ENCODE measurements around the gene GALNT11.

GALNT11 gene

DNA sequence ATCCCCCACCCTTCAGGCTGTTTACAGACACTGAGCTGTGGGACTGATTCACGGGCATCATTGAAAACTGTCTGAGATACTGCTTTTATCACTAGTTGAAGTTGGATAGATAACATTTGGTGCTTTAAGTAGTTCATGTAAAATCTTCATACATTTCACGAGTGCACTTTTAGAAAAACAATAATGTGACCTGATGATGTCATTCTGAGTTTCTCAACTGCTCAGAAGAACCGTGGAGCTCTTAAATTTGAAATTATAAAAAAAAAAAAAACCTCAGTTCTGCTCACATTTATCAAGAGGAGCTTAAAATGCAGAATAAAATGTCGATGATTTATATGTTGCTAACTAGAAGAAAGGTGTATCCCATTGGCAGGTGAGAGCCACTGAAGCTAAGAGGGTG, 81.5 kb downstream of the GALNT11 start:
- FAIRE-seq: no peak

DNA sequence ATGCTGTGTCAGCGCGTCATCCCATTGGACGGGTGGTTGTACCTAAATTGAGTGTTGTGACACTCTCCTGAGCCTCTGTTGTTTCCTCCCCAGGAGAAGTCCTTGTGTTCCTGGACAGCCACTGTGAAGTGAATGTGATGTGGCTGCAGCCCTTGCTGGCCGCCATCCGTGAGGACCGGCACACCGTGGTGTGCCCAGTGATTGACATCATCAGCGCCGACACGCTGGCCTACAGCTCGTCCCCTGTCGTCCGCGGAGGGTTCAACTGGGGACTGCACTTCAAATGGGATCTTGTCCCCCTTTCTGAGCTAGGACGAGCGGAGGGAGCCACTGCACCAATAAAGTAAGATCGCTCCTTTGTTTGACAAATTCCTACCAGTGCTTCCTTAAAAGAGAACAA, 82.5 kb downstream of the GALNT11 start:
- no peak for DNase-seq (ENCODE audit: extremely low spot score, insufficient read length, low read depth)
- FAIRE-seq: no peak

More for the DNA sequence above, 81.5 kb downstream of the GALNT11 start:
- DNase-seq (ENCODE audit: extremely low spot score, insufficient read length, low read depth): no peak

DNA sequence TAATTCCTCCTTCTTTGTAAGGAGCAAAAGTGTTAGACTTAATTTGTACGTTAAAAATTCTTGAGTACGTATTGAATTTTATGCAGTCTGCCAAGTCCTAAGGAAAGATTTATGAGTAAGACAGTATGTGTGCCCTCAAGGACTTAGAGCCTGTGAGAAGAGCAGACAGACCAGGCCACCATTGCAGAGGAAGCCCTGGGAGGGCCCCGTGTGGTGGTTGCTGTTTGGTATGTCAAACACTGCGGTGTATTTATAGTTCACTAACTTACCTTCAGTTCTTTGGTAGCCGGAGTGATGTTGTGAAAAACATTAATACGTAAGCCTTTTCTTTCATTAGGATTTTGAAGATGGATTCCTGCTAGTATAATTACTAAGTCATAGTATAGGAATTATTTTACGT, 82.9 kb downstream of the GALNT11 start:
- DNase-seq (ENCODE audit: extremely low spot score, insufficient read length, low read depth): no peak
- no peak for FAIRE-seq

DNA sequence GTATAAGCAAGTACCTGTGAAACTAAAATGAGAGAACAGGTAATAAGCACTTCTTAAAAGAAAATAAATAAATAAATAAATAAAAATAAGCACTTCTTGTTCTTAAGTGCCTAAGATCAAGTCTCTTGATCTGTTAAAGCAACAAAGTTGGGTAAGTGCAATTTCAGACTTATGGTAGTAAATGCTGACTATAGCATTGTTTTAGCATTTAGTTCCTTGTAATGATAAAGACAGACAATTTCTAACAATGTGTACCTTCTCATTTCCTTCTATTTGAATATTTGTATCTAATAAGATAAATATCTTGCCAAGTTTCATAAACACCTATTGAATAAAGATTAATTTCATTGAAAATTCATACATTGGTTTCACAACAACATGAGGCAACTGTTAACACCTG, 87.4 kb downstream of the GALNT11 start:
- DNase-seq (ENCODE audit: extremely low spot score, insufficient read length, low read depth) (no peak), FAIRE-seq (no peak)

DNA sequence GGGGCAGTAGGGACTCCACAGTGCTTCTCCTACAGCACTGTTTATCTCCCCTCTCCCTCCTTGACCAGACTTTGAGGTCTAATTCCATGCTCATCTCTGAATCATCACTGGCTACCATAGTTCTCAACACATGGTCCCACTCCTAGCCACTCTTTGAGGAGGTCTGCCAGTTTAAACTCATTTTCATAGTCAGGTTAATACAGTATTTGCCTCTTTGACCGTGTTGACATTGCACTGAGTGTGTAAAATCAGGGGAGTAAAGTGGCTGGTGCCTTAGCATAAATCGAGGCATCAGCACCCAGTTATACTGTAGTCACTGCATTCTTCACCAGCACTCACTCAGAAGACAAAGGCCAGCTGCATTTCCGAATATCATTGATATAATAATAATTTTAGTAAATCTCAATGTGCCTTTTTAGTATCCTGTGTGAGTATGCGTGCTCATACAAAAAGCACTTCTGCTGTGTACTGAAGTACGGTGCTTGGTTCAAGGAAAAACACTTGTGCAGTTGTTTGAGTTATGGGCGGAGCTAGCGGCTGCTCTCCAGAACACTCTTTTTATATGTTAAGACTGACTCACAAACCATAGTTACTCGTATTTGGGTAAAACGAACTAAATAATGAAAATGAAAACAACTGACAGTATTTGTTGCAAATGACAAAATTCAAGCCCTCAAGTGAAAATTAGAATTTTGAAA, 89.7 kb downstream of the GALNT11 start:
- no peak for DNase-seq (ENCODE audit: extremely low spot score, insufficient read length, low read depth)
- FAIRE-seq: no peak

DNA sequence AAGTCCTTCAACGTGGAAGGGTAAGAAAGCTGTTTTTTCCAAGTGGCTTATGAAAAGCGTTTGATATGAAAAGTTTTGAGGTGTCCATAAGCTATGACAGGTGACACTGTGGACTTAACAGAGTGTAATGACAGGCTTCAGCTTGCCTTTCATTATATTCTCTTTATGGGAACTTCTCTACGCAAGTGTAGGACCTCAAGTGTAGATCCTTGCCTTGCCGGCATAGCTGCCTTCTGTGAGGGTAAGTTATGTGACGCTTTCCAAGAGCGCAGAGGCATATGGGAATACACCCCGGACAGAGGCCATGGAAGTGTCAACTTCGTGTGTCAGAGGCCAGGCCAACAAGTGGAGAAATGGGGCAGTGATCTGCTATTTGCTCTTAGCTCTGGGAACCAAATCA, 91.9 kb downstream of the GALNT11 start:
- DNase-seq (ENCODE audit: extremely low spot score, insufficient read length, low read depth): no peak
- FAIRE-seq: no peak

DNA sequence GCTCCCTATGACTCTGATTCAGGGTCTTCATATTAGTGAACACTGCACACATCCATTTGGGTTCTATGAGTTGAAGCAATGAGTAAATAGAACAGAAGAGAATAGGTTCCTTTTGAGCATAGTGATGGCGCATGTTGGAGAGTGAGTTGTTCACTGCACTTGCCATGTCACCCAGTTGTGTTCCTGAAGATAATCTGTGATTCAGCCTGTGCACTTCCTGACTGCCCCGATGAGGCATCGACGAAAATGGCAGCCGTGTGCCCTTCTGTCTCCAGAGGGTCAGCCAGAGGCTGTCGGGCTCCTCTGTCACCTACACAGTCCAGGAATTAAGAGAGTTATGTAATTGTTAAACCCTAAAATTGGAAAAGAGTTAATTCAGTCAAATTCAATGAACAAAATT, 94.7 kb downstream of the GALNT11 start:
- FAIRE-seq: no peak
- no peak for DNase-seq (ENCODE audit: extremely low spot score, insufficient read length, low read depth)

DNA sequence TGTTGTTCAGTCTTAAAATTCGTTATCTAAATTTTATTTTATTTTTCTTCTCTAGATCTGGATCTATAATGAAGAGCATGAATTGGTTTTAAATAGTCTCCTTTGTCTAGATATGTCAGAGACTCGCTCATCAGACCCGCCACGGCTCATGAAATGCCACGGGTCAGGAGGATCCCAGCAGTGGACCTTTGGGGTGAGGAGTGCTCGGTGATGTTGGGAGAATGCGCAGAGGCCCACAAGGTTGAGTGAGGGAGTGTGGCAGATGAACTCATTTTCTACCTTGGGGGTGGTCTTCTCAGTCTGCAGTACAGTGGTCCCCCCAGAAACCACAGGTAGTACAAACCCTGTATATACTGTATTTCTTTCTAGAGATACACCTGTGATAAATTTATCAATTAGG, 95.3 kb downstream of the GALNT11 start:
- DNase-seq (ENCODE audit: extremely low spot score, insufficient read length, low read depth) (no peak), FAIRE-seq (no peak)

DNA sequence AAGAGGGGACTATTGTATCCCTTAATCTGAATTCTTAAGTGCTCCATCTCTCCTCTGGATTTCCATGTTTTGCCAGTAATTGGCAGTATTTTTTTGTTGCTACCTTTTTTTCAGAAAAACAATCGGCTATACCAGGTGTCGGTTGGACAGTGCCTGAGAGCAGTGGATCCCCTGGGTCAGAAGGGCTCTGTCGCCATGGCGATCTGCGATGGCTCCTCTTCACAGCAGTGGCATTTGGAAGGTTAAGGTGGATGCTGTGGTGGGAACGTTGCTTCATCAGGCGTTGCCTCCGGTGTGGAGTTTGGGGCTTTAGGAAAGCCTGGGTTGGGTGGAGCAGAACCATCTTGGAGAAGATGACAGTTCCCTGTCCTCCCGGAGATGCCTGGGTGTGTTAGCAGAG, 96.0 kb downstream of the GALNT11 start:
- FAIRE-seq (no peak), DNase-seq (ENCODE audit: extremely low spot score, insufficient read length, low read depth) (no peak)

DNA sequence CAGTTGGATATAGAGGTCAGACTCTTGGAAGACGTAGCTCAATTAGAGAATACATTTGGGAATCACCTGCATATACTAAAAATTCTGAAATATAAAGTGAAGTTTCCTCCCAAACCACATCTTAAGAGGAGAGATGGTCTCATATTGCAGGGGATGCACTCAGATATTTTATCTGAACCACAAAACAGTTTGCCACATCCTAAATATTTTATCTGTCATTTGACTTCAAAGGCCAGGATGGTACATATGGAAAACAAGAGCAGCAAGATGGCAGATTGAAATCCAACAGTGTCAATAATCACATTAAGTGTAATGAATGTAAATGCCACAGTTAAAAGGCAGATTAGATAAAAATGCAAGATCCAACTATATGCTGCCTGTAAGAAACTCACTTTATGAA, 97.1 kb downstream of the GALNT11 start:
- FAIRE-seq: no peak

DNA sequence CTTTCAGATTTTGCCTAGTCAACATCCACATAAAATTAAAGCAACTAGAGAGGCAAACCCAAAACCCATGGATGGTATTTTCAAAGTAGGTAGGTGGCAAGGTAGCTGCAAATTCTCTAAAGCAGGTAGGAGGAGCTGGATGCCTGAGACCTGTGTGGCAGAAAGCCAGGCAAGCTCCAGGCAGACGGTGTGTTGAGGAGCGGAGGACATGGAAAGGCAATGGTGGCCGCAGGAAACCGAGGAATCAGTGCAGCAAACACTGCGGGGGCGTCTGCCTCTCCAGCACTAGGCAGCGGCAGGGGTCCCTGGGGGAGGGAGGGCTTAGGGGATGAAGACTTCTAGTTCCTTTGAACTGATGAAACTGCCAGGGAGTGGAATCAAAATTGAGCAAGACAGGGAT, 101.3 kb downstream of the GALNT11 start:
- FAIRE-seq: no peak
- DNase-seq (ENCODE audit: extremely low spot score, insufficient read length, low read depth): no peak

More for the DNA sequence above, 97.1 kb downstream of the GALNT11 start:
- DNase-seq (ENCODE audit: extremely low spot score, insufficient read length, low read depth): no peak

DNA sequence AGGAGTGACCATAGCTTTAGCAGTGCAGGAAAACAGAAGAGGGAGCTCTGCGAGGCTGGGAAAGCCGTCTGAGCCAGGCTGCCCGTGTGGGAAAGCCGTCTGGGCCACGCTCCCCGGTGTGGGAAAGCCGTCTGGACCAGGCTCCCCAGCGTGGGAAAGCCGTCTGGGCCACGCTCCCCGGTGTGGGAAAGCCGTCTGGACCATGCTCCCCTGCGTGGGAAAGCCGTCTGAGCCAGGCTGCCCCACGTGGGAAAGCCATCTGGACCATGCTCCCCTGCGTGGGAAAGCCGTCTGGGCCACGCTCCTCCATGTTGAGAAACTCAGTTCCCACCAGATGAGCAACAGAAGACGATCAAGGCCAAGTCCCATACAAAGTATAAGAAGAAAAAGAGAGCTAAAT, 101.8 kb downstream of the GALNT11 start:
- DNase-seq (ENCODE audit: extremely low spot score, insufficient read length, low read depth): no peak
- no peak for FAIRE-seq

DNA sequence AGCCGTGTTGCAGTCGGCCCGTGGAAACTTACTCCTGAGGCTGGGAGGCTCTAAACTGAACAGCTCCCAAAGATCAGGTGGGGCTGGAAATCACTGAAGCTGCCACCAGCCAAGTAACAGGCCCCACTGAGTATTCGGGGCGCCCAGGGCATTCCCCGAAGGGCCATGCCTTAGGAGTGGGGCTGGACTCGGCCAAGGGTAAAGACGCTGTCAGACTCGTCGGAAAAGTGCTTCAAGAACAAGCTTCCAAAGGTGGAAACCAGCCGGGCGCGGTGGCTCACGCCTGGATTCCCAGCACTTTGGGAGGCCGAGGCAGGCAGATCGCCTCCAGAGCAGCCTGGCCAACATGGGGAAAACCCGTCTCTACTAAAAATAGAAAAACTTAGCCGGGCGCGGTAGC, 102.8 kb downstream of the GALNT11 start:
- DNase-seq (ENCODE audit: extremely low spot score, insufficient read length, low read depth) (no peak), FAIRE-seq (no peak)

DNA sequence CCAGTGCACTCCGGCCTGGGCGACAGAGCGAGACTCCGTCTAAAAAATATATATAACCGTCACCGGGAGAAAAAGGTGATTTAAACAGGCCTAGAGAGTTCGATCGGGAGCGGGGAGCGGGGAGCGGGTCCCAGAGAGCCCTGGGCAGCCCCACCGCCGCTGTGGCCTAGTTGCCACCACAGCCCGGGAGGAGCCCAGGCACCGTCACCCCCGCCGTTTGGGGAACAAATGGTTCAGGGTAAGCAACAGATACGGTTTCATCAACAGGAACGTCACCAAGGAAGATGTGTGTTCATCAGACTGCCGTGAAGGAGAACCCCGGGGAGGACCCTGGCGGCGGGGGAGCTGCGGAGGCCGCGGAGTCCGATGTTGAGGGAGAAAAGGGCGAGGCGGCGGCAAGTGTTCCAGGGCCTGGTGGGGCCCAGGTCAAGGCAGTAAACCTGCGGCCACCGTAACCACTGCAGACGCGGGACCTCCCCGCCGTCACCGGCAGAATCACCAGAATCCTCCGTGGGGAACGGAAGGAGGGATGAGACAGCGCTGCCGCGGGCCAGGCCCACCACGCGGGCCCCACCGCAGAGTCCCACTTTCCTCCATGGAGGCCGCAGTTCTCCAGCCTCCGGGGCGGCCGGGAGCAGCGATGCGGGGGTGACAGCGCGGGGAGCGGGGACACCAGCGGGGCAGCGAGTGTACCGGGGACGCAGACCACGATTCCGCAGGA, 103.4 kb downstream of the GALNT11 start:
- FAIRE-seq: no peak
- DNase-seq (ENCODE audit: extremely low spot score, insufficient read length, low read depth): no peak

DNA sequence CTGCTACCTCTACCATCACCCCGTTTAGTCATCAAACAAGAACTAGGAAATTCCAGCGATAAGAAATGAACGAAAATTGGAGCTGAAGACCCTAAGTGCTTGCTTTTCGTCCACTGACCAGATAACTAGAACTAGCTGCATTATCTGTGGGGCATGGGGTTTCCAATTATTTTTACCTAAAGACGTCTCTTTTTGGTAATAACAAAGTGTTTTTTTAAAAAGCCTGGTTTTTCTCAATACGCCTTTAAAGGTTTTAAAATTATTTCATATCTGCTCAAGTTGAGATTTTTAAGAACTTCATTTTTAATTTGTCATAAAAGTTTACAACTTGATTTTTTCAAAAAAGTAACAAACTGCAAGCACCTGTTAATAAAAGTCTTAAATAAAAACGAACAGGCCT, 104.2 kb downstream of the GALNT11 start:
- DNase-seq (ENCODE audit: extremely low spot score, insufficient read length, low read depth): no peak
- FAIRE-seq: no peak

DNA sequence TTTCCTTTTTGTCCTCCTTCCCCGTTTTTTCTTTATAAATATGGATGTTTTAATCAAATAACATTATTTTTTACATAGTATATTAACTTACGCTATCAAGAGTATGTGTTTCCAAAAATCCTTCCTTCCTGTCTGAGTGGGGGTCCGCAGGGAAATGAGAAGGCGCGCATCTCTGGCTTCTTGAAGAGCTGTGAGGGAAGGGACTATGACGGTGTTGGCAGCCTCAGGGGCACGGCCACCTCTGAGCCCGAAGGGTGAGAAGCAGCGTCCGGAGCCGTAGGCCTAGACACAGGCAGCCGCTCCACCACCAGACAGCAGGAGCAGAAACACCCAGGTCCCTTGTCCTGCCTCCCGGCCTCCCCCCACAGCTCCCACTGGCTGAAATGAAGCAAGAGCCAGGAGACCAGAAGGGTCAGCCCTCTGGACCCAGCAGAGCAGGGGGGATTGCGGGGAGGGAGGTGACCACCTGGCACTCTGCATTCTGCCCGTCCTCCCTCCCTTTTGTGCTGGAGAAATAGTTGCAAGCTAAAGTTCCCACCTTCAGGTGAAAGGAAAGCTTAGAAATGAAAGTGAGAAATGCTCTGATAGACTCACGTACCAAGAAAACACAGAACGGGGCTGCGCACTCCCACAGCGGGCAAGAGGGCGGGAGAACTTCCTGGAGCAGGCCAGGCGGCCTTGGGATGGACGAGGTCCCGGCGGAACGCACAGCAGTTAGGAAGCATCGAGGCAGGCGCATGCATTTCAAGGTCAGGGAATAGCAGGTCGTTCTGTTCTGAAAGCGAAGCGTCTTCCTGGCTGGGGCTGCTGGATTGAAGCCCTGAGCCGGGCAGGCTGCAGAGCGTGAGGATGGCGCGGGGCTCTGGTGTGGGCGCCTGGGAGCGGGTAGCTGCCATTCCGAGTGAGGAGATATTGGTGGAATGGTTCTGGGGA, 105.5 kb downstream of the GALNT11 start:
- FAIRE-seq: no peak

DNA sequence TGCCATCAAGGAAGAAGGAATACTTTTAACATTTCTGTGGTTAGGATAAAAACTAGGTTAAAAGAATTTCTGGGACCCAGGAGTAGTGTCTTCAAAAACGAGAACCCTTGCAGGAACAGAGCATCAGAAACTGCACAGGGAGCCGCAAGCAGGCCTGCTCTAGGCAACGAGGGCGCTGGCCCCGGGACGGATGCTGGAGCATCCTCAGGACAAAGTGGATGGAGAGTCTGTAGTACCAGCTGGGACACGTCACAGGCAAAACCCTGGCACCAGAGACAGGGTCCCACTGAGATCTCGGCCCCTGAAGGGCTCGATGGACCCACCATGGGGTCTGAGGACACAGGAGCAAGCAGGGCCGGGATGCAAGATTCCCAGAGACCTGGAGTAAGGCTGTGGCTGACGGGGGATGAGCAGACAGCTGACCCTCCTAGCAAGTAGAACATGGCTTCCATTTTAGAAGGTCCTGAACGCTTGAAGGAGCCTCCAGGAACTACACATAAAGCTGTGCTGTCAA, 106.6 kb downstream of the GALNT11 start:
- FAIRE-seq: no peak
- DNase-seq (ENCODE audit: extremely low spot score, insufficient read length, low read depth): no peak

More for the DNA sequence above, 105.5 kb downstream of the GALNT11 start:
- DNase-seq (ENCODE audit: extremely low spot score, insufficient read length, low read depth): no peak

DNA sequence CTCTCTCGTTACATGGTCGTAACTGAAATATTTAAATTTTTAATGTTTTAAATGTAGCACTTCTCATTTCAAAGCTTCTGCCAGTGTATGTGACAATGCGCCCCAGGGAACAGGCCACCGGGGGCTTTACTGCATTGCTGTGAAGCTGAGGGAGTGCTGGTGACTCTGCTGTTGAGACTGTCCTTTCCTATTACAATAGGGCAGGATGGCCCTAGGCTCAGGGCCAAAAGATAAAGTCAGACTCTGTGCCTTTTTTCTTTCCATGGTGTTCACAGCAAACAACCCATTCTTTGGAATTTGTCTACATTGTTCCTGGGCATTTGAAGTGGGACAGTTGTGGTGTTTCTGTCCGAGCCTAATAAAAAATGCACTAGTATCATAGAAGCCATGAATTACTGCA, 107.3 kb downstream of the GALNT11 start:
- no peak for DNase-seq (ENCODE audit: extremely low spot score, insufficient read length, low read depth)

DNA sequence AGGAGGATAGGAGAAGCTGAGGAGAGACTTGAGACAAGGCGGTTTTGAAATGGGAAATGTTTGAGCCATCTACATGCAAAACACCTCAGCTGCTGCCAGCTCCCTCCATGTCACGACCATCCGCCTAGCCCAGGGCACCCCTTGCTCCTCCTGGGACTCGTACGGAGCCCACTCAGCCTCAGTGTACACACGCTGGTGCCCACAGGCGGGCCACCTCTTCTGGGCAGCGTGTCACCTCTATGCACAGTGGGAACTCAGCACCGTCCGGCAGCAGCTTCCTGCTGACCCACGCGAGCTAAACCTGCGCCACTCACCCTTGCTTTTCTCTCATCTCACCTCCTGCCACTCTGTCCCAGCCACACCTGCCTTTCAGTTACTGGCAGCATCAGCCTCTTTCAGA, 108.3 kb downstream of the GALNT11 start:
- no peak for DNase-seq (ENCODE audit: extremely low spot score, insufficient read length, low read depth)
- no peak for FAIRE-seq

More for the DNA sequence above, 107.3 kb downstream of the GALNT11 start:
- no peak for FAIRE-seq

DNA sequence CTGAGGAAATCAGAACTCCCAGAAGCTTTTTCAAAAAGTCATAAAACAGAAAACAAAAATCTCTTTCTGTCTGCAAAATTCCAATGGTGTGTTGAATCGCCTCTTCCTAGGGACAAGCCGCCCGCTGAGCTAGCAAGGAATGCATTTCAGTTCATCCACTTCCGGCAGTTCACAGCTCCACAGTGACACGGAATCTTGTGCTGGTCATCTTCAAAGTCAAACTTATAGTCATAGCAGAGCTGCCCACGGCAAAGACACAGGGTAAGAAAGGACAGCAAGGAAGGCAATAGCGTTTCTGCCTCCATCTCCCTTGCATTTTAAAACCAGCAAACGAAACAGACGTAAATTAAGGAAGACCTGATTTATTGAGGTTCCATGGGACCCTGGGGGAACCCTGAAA, 111.2 kb downstream of the GALNT11 start:
- DNase-seq (ENCODE audit: extremely low spot score, insufficient read length, low read depth): no peak
- no peak for FAIRE-seq

Data from GM18507 (cell line).